ENCODE data around the gene NUDT8. TPM values are rescaled to one million over a fixed set of nuclear protein-coding genes. Genes with fewer than 3 reads are reported as not detected.

Gene NUDT8
- total and polyA plus RNA-seq, 4 donors, result 6.3 to 22.3 (median 16.0) TPM

DNA sequence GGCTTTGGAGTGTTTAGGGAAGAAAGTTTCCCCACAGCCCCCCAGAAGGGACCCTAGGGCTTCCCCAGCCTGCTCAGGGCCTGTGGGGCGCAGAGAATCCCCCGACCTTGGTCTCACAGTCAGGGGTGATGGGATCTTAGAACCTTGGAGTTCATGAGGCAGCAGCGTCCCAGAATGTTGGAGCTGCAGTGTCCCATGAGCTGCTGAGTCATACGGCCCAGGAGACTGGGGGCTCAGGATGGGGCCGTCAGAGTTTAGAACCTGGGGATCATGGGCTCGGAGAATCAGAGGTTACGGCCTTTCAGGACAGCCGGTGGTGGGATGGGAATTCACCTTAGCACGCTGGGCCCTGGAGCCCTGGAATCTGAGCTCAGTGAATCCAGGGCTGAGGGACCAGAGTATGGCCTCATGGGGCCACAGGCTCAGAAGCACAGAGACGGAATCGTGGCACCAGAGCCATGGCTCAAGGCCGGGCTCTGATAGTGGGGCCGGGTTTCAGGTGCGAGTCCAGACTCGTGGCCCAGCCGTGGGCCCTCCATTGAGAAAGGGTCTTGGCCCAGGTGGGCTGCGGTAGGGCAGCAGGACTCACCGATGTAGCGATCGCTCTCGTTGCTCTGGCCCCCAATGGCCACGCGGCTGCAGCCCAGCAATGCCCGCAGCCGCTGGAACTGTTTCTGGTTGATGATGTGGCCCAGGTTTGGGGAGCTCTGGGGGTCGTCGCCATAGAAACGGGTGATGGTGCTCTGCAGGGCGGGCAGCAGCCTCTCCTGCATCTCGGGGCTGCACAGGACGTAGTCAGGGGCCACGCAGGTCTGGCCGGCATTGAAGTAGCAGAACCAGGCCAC lies 35.2 kb upstream of the NUDT8 start:
- TF ChIP-seq, protein P1, sequence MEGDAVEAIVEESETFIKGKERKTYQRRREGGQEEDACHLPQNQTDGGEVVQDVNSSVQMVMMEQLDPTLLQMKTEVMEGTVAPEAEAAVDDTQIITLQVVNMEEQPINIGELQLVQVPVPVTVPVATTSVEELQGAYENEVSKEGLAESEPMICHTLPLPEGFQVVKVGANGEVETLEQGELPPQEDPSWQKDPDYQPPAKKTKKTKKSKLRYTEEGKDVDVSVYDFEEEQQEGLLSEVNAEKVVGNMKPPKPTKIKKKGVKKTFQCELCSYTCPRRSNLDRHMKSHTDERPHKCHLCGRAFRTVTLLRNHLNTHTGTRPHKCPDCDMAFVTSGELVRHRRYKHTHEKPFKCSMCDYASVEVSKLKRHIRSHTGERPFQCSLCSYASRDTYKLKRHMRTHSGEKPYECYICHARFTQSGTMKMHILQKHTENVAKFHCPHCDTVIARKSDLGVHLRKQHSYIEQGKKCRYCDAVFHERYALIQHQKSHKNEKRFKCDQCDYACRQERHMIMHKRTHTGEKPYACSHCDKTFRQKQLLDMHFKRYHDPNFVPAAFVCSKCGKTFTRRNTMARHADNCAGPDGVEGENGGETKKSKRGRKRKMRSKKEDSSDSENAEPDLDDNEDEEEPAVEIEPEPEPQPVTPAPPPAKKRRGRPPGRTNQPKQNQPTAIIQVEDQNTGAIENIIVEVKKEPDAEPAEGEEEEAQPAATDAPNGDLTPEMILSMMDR (IDR thresholded peaks at IDR 0.05; ENCODE audit: control extremely low read depth, extremely low read depth), result no peak
- ATAC-seq (ENCODE audit: insufficient read depth, low FRiP score) (no peak), DNase-seq (no peak)
- H3K36me3 ChIP-seq (ENCODE audit: control insufficient read depth in 4 of 4, insufficient read depth in 4 of 4, low read length in 4 of 4), result no peaks in the 10 kb centered on the region
- H3K4me1 ChIP-seq (ENCODE audit: control insufficient read depth in 5 of 5, insufficient read depth in 5 of 5, low read length in 5 of 5), result no peaks in the 10 kb centered on the region
- H3K27ac ChIP-seq (ENCODE audit: low read depth in 1 of 2, low read length in 1 of 2), result no peak overlapping the region
- H3K9ac ChIP-seq (ENCODE audit: insufficient read depth in 1 of 2, low read length in 2 of 2), result no peak overlapping the region
- H3K27me3 ChIP-seq (ENCODE audit: control insufficient read depth in 3 of 3, insufficient read depth in 3 of 3, low read length in 2 of 3), result no peaks in the 10 kb centered on the region
- no peaks in the 10 kb centered on the region for H3K9me3 ChIP-seq (ENCODE audit: control insufficient read depth in 4 of 4, insufficient read depth in 3 of 4, low read length in 3 of 4)
- WGBS, 2 donors, result 89 to 92% methylated on average over 33 of the region's 33 CpGs
- no peak overlapping the region for H3K4me3 ChIP-seq

- WGBS, 2 donors, result 88 to 96% methylated on average over 15 to 16 of the region's 16 CpGs
- TF ChIP-seq, protein P1 (IDR thresholded peaks at IDR 0.05; ENCODE audit: control extremely low read depth, extremely low read depth), result no peak
- no peak overlapping the region for H3K27ac ChIP-seq (ENCODE audit: low read depth in 1 of 2, low read length in 1 of 2)
- H3K4me1 ChIP-seq (ENCODE audit: control insufficient read depth in 5 of 5, insufficient read depth in 5 of 5, low read length in 5 of 5), result no peaks in the 10 kb centered on the region
- no peak overlapping the region for H3K4me3 ChIP-seq
- H3K9ac ChIP-seq (ENCODE audit: insufficient read depth in 1 of 2, low read length in 2 of 2), result no peak overlapping the region
- DNase-seq, result no peak
- ATAC-seq (ENCODE audit: insufficient read depth, low FRiP score), result no peak
- H3K9me3 ChIP-seq (ENCODE audit: control insufficient read depth in 4 of 4, insufficient read depth in 3 of 4, low read length in 3 of 4), result no peaks in the 10 kb centered on the region
- no peaks in the 10 kb centered on the region for H3K36me3 ChIP-seq (ENCODE audit: control insufficient read depth in 4 of 4, insufficient read depth in 4 of 4, low read length in 4 of 4)
- no peaks in the 10 kb centered on the region for H3K27me3 ChIP-seq (ENCODE audit: control insufficient read depth in 3 of 3, insufficient read depth in 3 of 3, low read length in 2 of 3)
Measured at GRCh38 chr11:67664213-67664585, 34.5 kb upstream of the NUDT8 start.

GRCh38 chr11:67663532-67664212 lies 33.9 kb upstream of the NUDT8 start:
- WGBS, 2 donors, result 93 to 94% methylated on average over 22 of the region's 22 CpGs
- ATAC-seq (ENCODE audit: insufficient read depth, low FRiP score), result no peak
- TF ChIP-seq, protein P1 (IDR thresholded peaks at IDR 0.05; ENCODE audit: control extremely low read depth, extremely low read depth), result no peak
- H3K4me1 ChIP-seq (ENCODE audit: control insufficient read depth in 5 of 5, insufficient read depth in 5 of 5, low read length in 5 of 5), result no peaks in the 10 kb centered on the region
- H3K4me3 ChIP-seq, result no peak overlapping the region
- H3K27ac ChIP-seq (ENCODE audit: low read depth in 1 of 2, low read length in 1 of 2), result no peak overlapping the region
- no peaks in the 10 kb centered on the region for H3K27me3 ChIP-seq (ENCODE audit: control insufficient read depth in 3 of 3, insufficient read depth in 3 of 3, low read length in 2 of 3)
- H3K36me3 ChIP-seq (ENCODE audit: control insufficient read depth in 4 of 4, insufficient read depth in 4 of 4, low read length in 4 of 4), result no peaks in the 10 kb centered on the region
- no peaks in the 10 kb centered on the region for H3K9me3 ChIP-seq (ENCODE audit: control insufficient read depth in 4 of 4, insufficient read depth in 3 of 4, low read length in 3 of 4)
- H3K9ac ChIP-seq (ENCODE audit: insufficient read depth in 1 of 2, low read length in 2 of 2), result no peak overlapping the region
- DNase-seq, result no peak

Data from lung (tissue), 12 donors.